K562 (cell line): Measurements from ENCODE around the gene SEZ6. TPM values are rescaled to one million over a fixed set of nuclear protein-coding genes. Genes with fewer than 3 reads are reported as not detected.

ENCODE experiments used
- ATAC-seq: fragments of 200-7000 bp; cut with Tn5 transposase; 3 replicates; pipeline ENCODE4 v1.9.1; 2020; ENCODE audit warnings: moderate library complexity
- BruUV-seq: library from RNA; stranded (reverse); fragments of 400-500 nt; replicated peaks from 2 replicates; lab custom pipeline; 2021; lab: Mats Ljungman, UMichigan
- CTCF ChIA-PET: fragments of 300-600 bp; formaldehyde crosslinking; extraction: SDS; loops from one replicate; lab custom pipeline; 2021; ENCODE audit warnings: low intra/inter-chr PET ratio; lab: Yijun Ruan, JAX
- POLR2A ChIA-PET: fragments of 300-600, 350-650 bp; sonication (Branson Sonifier 250); formaldehyde crosslinking; extraction: SDS; loops from one replicate; lab custom pipeline; 2021; ENCODE audit warnings: antibody characterized with exemption, inconsistent platforms; lab: Yijun Ruan, JAX
- DNase-seq, 4 experiments: peaks; one replicate each; pipeline versions ENCODE4 v3.0.0 to v3.0.0-alpha.2; 2011 to 2018; ENCODE audit warnings: low spot score in 3 of 4, mixed read lengths in 3 of 4; ENCODE audit errors: extremely low read depth in 1 of 4
- FAIRE-seq: peaks from 2 replicates; lab custom pipeline; 2011; peaks lifted over from hg19 to GRCh38; lab: Jason Lieb, UNC
- H2AFZ ChIP-seq: 2 replicates; pipeline ENCODE4 v1.6.0; 2011; ENCODE audit warnings: low read depth, low read length, control low read depth, inconsistent platforms
- H3K27ac ChIP-seq: fragments of 200-600 bp; 3 replicates; pipeline ENCODE4 v1.8.0; 2011; ENCODE audit warnings: low read depth, mild to moderate bottlenecking, control low read depth, inconsistent platforms, low read length, moderate library complexity, mixed read lengths; ENCODE audit errors: extremely low read depth
- H3K27me3 ChIP-seq, 2 experiments: fragments of 300-600 bp in 1 of 2; 2 replicates in 1 of 2; 3 replicates in 1 of 2; pipeline versions ENCODE4 v1.6.0 to v1.8.0; 2011; ENCODE audit warnings: inconsistent platforms in 2 of 2, low read length in 2 of 2, mild to moderate bottlenecking in 1 of 2, mixed read lengths in 1 of 2, moderate library complexity in 1 of 2; ENCODE audit not compliant: control insufficient read depth in 2 of 2, insufficient read depth in 2 of 2
- H3K36me3 ChIP-seq: fragments of 300-600 bp; 3 replicates; pipeline ENCODE4 v1.8.0; 2011; ENCODE audit warnings: mild to moderate bottlenecking, low read length, inconsistent platforms; ENCODE audit not compliant: control insufficient read depth, insufficient read depth
- H3K4me1 ChIP-seq, 2 experiments: fragments of 200-600 bp in 1 of 2; replicated peaks in 1 of 2; 2 replicates in 1 of 2; 3 replicates in 1 of 2; pipeline versions ENCODE4 v1.5.1 to v1.8.0; 2011; ENCODE audit warnings: inconsistent platforms in 2 of 2, low read length in 2 of 2, mild to moderate bottlenecking in 1 of 2, mixed read lengths in 1 of 2, moderate library complexity in 1 of 2; ENCODE audit not compliant: control insufficient read depth in 2 of 2, insufficient read depth in 2 of 2
- H3K4me2 ChIP-seq: 2 replicates; pipeline ENCODE4 v1.6.1; 2011; ENCODE audit warnings: low read length, control low read depth, inconsistent platforms, mixed read lengths; ENCODE audit not compliant: insufficient read depth
- H3K4me3 ChIP-seq: fragments of 200-600 bp; sonication (generic), shearing (Covaris generic); 2 replicates; pipeline ENCODE4 v1.5.1; 2016; ENCODE audit warnings: control low read depth, inconsistent platforms
- H3K79me2 ChIP-seq: fragments of 200-600 bp; 3 replicates; pipeline ENCODE4 v1.8.0; 2011; ENCODE audit warnings: low read length, inconsistent platforms; ENCODE audit not compliant: control insufficient read depth, insufficient read depth
- H3K9ac ChIP-seq, 2 experiments: 2 replicates each; pipeline versions ENCODE4 v1.6.0 to v1.6.1; 2011; ENCODE audit warnings: low read depth in 2 of 2, low read length in 2 of 2, control low read depth in 1 of 2, inconsistent platforms in 1 of 2, mild to moderate bottlenecking in 1 of 2, mixed read lengths in 1 of 2; ENCODE audit not compliant: insufficient read depth in 1 of 2
- H3K9me1 ChIP-seq: one replicate; pipeline ENCODE4 v1.6.0; 2011; ENCODE audit warnings: inconsistent platforms, mild to moderate bottlenecking, low read length, moderate library complexity; ENCODE audit not compliant: control insufficient read depth, insufficient read depth
- H3K9me3 ChIP-seq: replicated peaks from 2 replicates; pipeline ENCODE4 v1.5.1; 2011; ENCODE audit warnings: low read depth, low read length, inconsistent platforms; ENCODE audit not compliant: control insufficient read depth, insufficient read depth
- H4K20me1 ChIP-seq: replicated peaks from 2 replicates; pipeline ENCODE4 v1.6.1; 2011; ENCODE audit warnings: low read length, inconsistent platforms, mixed read lengths; ENCODE audit not compliant: control insufficient read depth, insufficient read depth
- ILF3 ChIP-seq: fragments of 450-650 bp; IDR thresholded peaks from 2 replicates; pipeline ENCODE4 v1.6.1; 2018; ENCODE audit warnings: antibody characterized with exemption, mild to moderate bottlenecking, moderate library complexity, borderline replicate concordance
- PTTG1 ChIP-seq: fragments of 450-650 bp; IDR thresholded peaks from 2 replicates; pipeline ENCODE4 v1.6.1; 2016; ENCODE audit warnings: low read depth, mild to moderate bottlenecking, missing genetic modification characterization, missing compliant biosample characterization
- WGBS: fragments of 100-300 bp; shearing (Covaris generic); methylation state at CpG from one replicate; pipeline ENCODE4 v1.1.6; 2016; ENCODE audit warnings: low coverage, mixed read lengths; ENCODE audit not compliant: insufficient coverage; ENCODE audit errors: missing lambda C conversion rate; 5-methylcytosine and 5-hydroxymethylcytosine counted together
- in situ Hi-C: fragments of 300-500 bp; cut with MboI; formaldehyde crosslinking; loops from 4 replicates; pipeline ENCODE4 v1.15.0; 2018; ENCODE audit warnings: inconsistent platforms, mixed read lengths
- intact Hi-C: fragments of 100-400 bp; cut with micrococcal nuclease; formaldehyde crosslinking; loops from 2 replicates; pipeline ENCODE4 v1.14.2; 2022
- polyA plus RNA-seq, 8 experiments: library from polyadenylated mRNA; depleted of rRNA in 4 of 8; stranded (reverse) in 5 of 8; unstranded in 3 of 8; fragments of >200 nt; fragmentation: Nextera tagmentation in 2 of 8; fragmentation: Illumina TruSeq in 1 of 8; extraction: Ambion mirVana in 2 of 8; extraction: Trizol in 1 of 8; gene quantifications; 2 replicates each; pipeline versions ENCODE4 v1.2.1 to v1.2.3, GENCODE V29; 2011 to 2014; ENCODE audit warnings: inconsistent platforms in 1 of 8, missing spikeins in 1 of 8
- total RNA-seq, 7 experiments: library from RNA; depleted of rRNA in 6 of 7; stranded (reverse); fragments of >200 nt in 6 of 7; fragmentation: Illumina TruSeq in 2 of 7; extraction: Trizol in 2 of 7; gene quantifications; 2 replicates each; pipeline versions ENCODE4 v1.2.1 to v1.2.3, GENCODE V29; 2011 to 2021; ENCODE audit warnings: low replicate concordance in 1 of 7
- TF ChIP-seq, protein P1 (sequence below): fragments of 250-450 bp; sonication (Bioruptor Pico); IDR thresholded peaks from 2 replicates; pipeline ENCODE4 v1.4.0; 2020; ENCODE audit warnings: mild to moderate bottlenecking, moderate library complexity

Gene SEZ6
- total and polyA plus RNA-seq, 9 of the 15 experiments (the other 6 are each of a cell fraction or from before 2014, with no cell fraction given), result not detected

DNA sequence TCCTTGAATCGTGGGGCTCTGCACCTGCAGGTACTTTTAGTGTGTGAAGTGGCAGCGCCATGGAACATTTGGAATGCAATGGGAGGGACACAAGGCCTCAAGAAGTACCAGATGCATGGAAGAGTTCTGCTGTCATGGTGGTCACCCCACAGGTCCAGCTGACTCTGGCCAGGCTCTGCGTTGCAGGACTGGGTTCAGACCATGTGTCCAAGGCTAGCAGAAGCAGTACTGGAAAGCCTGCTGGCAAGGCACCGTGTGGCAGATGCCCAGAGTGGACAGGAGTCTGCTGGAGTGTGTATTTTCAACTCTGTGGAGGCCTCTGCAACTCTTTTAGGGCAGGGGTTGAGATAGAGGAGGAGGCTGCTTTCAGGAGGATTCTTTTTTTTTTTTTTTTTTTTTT lies 39.2 kb upstream of the SEZ6 start:
- ATAC-seq (no peak), FAIRE-seq (no peak), DNase-seq (no peak)
- ChIA-PET CTCF (no interaction called here), POLR2A (interaction anchor here (0.6 to 1.2 kb wide), 2 partner anchors 9 to 1978 kb away, joined by 3 read pairs; no protein-coding TSS in a partner anchor)
- Histone ChIP-seq H3K36me3 (no peaks in the 10 kb centered on the region), H3K4me2 (no peak overlapping the region), H4K20me1 (peaks cover 4% of the 10 kb centered on the region; the same call in 1 of the 2 replicates), H3K79me2 (no peaks in the 10 kb centered on the region), H2AFZ (no peak overlapping the region), H3K9me3 (no peaks in the 10 kb centered on the region), H3K4me3 (no peak overlapping the region), H3K9me1 (no peaks in the 10 kb centered on the region), H3K4me1 (peaks cover 3 to 7% of the 10 kb centered on the region in 2 experiments; a peak in 3 of 5 replicates), H3K27ac (no peak overlapping the region), H3K27me3 (peaks cover 31 to 39% of the 10 kb centered on the region in 2 experiments), H3K9ac (no peak overlapping the region)
- intact Hi-C loops, result no loop called here
- WGBS, result 10% methylated on average over 4 of the region's 4 CpGs
- TF ChIP-seq, protein P1, sequence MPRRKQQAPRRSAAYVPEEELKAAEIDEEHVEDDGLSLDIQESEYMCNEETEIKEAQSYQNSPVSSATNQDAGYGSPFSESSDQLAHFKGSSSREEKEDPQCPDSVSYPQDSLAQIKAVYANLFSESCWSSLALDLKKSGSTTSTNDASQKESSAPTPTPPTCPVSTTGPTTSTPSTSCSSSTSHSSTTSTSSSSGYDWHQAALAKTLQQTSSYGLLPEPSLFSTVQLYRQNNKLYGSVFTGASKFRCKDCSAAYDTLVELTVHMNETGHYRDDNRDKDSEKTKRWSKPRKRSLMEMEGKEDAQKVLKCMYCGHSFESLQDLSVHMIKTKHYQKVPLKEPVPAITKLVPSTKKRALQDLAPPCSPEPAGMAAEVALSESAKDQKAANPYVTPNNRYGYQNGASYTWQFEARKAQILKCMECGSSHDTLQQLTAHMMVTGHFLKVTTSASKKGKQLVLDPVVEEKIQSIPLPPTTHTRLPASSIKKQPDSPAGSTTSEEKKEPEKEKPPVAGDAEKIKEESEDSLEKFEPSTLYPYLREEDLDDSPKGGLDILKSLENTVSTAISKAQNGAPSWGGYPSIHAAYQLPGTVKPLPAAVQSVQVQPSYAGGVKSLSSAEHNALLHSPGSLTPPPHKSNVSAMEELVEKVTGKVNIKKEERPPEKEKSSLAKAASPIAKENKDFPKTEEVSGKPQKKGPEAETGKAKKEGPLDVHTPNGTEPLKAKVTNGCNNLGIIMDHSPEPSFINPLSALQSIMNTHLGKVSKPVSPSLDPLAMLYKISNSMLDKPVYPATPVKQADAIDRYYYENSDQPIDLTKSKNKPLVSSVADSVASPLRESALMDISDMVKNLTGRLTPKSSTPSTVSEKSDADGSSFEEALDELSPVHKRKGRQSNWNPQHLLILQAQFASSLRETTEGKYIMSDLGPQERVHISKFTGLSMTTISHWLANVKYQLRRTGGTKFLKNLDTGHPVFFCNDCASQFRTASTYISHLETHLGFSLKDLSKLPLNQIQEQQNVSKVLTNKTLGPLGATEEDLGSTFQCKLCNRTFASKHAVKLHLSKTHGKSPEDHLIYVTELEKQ, result no peak
- no peak for TF ChIP-seq PTTG1
- TF ChIP-seq ILF3, result no peak
- no TSS peak for BruUV-seq
- in situ Hi-C loops, result no loop called here
